IMR-90 (cell line): ENCODE measurements around the gene MSX1. TPM values are rescaled to one million over a fixed set of nuclear protein-coding genes. Genes with fewer than 3 reads are reported as not detected.

ENCODE experiments used
- ATAC-seq: fragments of 200-7000 bp; cut with Tn5 transposase; 2 replicates; pipeline ENCODE4 v1.9.1; 2020; ENCODE audit warnings: low read depth, mild to moderate bottlenecking, moderate library complexity
- BruUV-seq: library from RNA; stranded (reverse); fragments of 400-500 nt; replicated peaks from 2 replicates; lab custom pipeline; 2021; lab: Mats Ljungman, UMichigan
- CTCF ChIA-PET: fragments of 300-600 bp; formaldehyde crosslinking; extraction: SDS; loops from one replicate; lab custom pipeline; 2021; ENCODE audit warnings: antibody characterized with exemption; lab: Yijun Ruan, JAX
- POLR2A ChIA-PET: fragments of 300-600 bp; sonication (Branson Sonifier 250); formaldehyde crosslinking; loops from one replicate; lab custom pipeline; 2022; ENCODE audit warnings: antibody characterized with exemption; ENCODE audit not compliant: unreplicated experiment; lab: Charles Lee
- DNase-seq: peaks from one replicate; pipeline ENCODE4 v3.0.0; 2013
- H2AFZ ChIP-seq: replicated peaks from 2 replicates; pipeline ENCODE3; 2013; ENCODE audit warnings: low read length, mild to moderate bottlenecking; ENCODE audit not compliant: poor library complexity
- H2AK5ac ChIP-seq: 2 replicates; pipeline ENCODE4 v1.6.1; 2013; ENCODE audit warnings: low read depth, low read length, inconsistent platforms
- H2AK9ac ChIP-seq: replicated peaks from 2 replicates; pipeline ENCODE3; 2013; ENCODE audit warnings: mild to moderate bottlenecking, low read depth, low read length, moderate library complexity; ENCODE audit not compliant: poor library complexity
- H2BK120ac ChIP-seq: 2 replicates; pipeline ENCODE4 v1.6.1; 2013; ENCODE audit warnings: low read depth, low read length, inconsistent platforms
- H2BK15ac ChIP-seq: 3 replicates; pipeline ENCODE4 v1.6.1; 2013; ENCODE audit warnings: low read depth, low read length, inconsistent platforms
- H2BK20ac ChIP-seq: 2 replicates; pipeline ENCODE4 v1.6.1; 2013; ENCODE audit warnings: low read depth, mild to moderate bottlenecking, inconsistent platforms, low read length, moderate library complexity
- H2BK5ac ChIP-seq: 2 replicates; pipeline ENCODE4 v1.6.1; 2013; ENCODE audit warnings: mild to moderate bottlenecking, low read depth, low read length, inconsistent platforms; ENCODE audit not compliant: poor library complexity, severe bottlenecking
- H3K14ac ChIP-seq: replicated peaks from 2 replicates; pipeline ENCODE4 v1.6.1; 2013; ENCODE audit warnings: low read depth, low read length, inconsistent platforms
- H3K18ac ChIP-seq: 2 replicates; pipeline ENCODE4 v1.6.1; 2013; ENCODE audit warnings: low read depth, low read length, control low read depth
- H3K23ac ChIP-seq: 2 replicates; pipeline ENCODE4 v1.6.1; 2013; ENCODE audit warnings: low read depth, low read length, inconsistent platforms
- H3K27ac ChIP-seq: 2 replicates; pipeline ENCODE4 v1.5.1; 2013; ENCODE audit warnings: mild to moderate bottlenecking, control low read depth, low read length; ENCODE audit not compliant: insufficient read depth
- H3K27me3 ChIP-seq: 2 replicates; pipeline ENCODE4 v1.6.1; 2013; ENCODE audit warnings: low read length; ENCODE audit not compliant: control insufficient read depth, insufficient read depth
- H3K36me3 ChIP-seq: 2 replicates; pipeline ENCODE4 v1.6.1; 2013; ENCODE audit warnings: low read length, mixed read lengths; ENCODE audit not compliant: control insufficient read depth, insufficient read depth
- H3K4ac ChIP-seq: 2 replicates; pipeline ENCODE4 v1.6.1; 2013; ENCODE audit warnings: low read depth, low read length, inconsistent platforms
- H3K4me1 ChIP-seq: 2 replicates; pipeline ENCODE4 v1.6.1; 2013; ENCODE audit warnings: low read length, mixed read lengths; ENCODE audit not compliant: control insufficient read depth, insufficient read depth
- H3K4me2 ChIP-seq: 2 replicates; pipeline ENCODE4 v1.6.1; 2013; ENCODE audit warnings: low read depth, mild to moderate bottlenecking, control low read depth, low read length, moderate library complexity
- H3K4me3 ChIP-seq: 2 replicates; pipeline ENCODE4 v1.5.1; 2013; ENCODE audit warnings: low read depth, mild to moderate bottlenecking, control low read depth, low read length, moderate library complexity; ENCODE audit not compliant: insufficient read depth
- H3K56ac ChIP-seq: 2 replicates; pipeline ENCODE4 v1.6.1; 2013; ENCODE audit warnings: low read length, inconsistent platforms; ENCODE audit not compliant: insufficient read depth; ENCODE audit errors: extremely low read depth
- H3K79me1 ChIP-seq, 2 experiments: 2 replicates each; pipeline ENCODE4 v1.6.1; 2013; ENCODE audit warnings: low read length in 2 of 2, inconsistent platforms in 1 of 2, low read depth in 1 of 2
- H3K9ac ChIP-seq: 2 replicates; pipeline ENCODE4 v1.6.1; 2013; ENCODE audit warnings: low read depth, low read length, control low read depth
- H3K9me1 ChIP-seq: 2 replicates; pipeline ENCODE4 v1.6.1; 2013; ENCODE audit warnings: low read length, inconsistent platforms; ENCODE audit not compliant: insufficient read depth
- H3K9me3 ChIP-seq: 2 replicates; pipeline ENCODE4 v1.6.1; 2013; ENCODE audit warnings: low read length; ENCODE audit not compliant: control insufficient read depth, insufficient read depth
- H4K20me1 ChIP-seq: 2 replicates; pipeline ENCODE4 v1.6.1; 2013; ENCODE audit warnings: low read length, inconsistent platforms; ENCODE audit not compliant: insufficient read depth
- H4K5ac ChIP-seq: 2 replicates; pipeline ENCODE4 v1.6.1; 2013; ENCODE audit warnings: mild to moderate bottlenecking, low read depth, low read length, control low read depth
- H4K8ac ChIP-seq, 2 experiments: 2 replicates each; pipeline ENCODE4 v1.6.1; 2013; ENCODE audit warnings: low read depth in 2 of 2, low read length in 2 of 2, control low read depth in 1 of 2, inconsistent platforms in 1 of 2
- H4K91ac ChIP-seq: 2 replicates; pipeline ENCODE4 v1.6.1; 2013; ENCODE audit warnings: low read depth, low read length, inconsistent platforms; ENCODE audit not compliant: insufficient read depth
- CEBPB ChIP-seq: IDR thresholded peaks from 2 replicates; pipeline ENCODE4 v1.6.1; 2012; ENCODE audit warnings: low read depth, low read length, improper control_type of control experiment
- CHD1 ChIP-seq: IDR thresholded peaks from 2 replicates; pipeline ENCODE4 v1.6.1; 2012; ENCODE audit warnings: low read depth, low read length, improper control_type of control experiment
- FOS ChIP-seq: fragments of 150-350 bp; IDR thresholded peaks from 2 replicates; pipeline ENCODE4 v1.6.1; 2016; ENCODE audit warnings: low read depth, low read length
- MAFK ChIP-seq: IDR thresholded peaks from 2 replicates; pipeline ENCODE4 v1.6.1; 2012; ENCODE audit warnings: low read depth, low read length, improper control_type of control experiment
- RAD21 ChIP-seq: IDR thresholded peaks from 2 replicates; pipeline ENCODE4 v1.6.1; 2012; ENCODE audit warnings: low read length, improper control_type of control experiment
- RFX5 ChIP-seq: IDR thresholded peaks from 2 replicates; pipeline ENCODE4 v1.8.0; 2012; ENCODE audit warnings: low read depth, mild to moderate bottlenecking, low read length, moderate library complexity
- WGBS, 2 experiments: methylation state at CpG; one replicate each; pipeline versions ENCODE4 v1.1.5 to v1.1.7; 2013; ENCODE audit warnings: missing lambda C conversion rate in 2 of 2; ENCODE audit not compliant: insufficient read length in 1 of 2; ENCODE audit errors: extremely low coverage in 2 of 2; 5-methylcytosine and 5-hydroxymethylcytosine counted together
- dilution Hi-C: fragments of 300-500 bp; cut with HindIII; formaldehyde crosslinking; loops from one replicate; pipeline ENCODE4 v1.14.3; 2018; ENCODE audit warnings: low sequenced_read_pairs; ENCODE audit not compliant: unreplicated experiment
- in situ Hi-C: fragments of 300-500 bp; cut with MboI; formaldehyde crosslinking; loops from 3 replicates; pipeline ENCODE4 v1.14.3; 2019; ENCODE audit warnings: low sequenced_read_pairs, inconsistent platforms, mixed read lengths
- intact Hi-C: fragments of 100-400 bp; cut with micrococcal nuclease; formaldehyde crosslinking; loops from 2 replicates; pipeline ENCODE4 v1.10.0; 2022
- polyA plus RNA-seq, 3 experiments: library from polyadenylated mRNA; depleted of rRNA; stranded (reverse); fragments of >200 nt; gene quantifications; 2 replicates each; pipeline ENCODE4 v1.2.3, GENCODE V29; 2012; ENCODE audit warnings: low replicate concordance in 1 of 3
- total RNA-seq: library from RNA; depleted of rRNA; stranded (reverse); fragments of >200 nt; gene quantifications from 2 replicates; pipeline ENCODE4 v1.2.3, GENCODE V29; 2012
- TF ChIP-seq, protein P1 (sequence below): conservative IDR thresholded peaks from 2 replicates; pipeline ENCODE4 v1.5.1; 2012; ENCODE audit warnings: mild to moderate bottlenecking, low read depth, low read length, improper control_type of control experiment
- TF ChIP-seq, protein P2 (sequence below): fragments of 150-350 bp; IDR thresholded peaks from 2 replicates; pipeline ENCODE4 v1.6.1; 2016; ENCODE audit warnings: low read depth, mild to moderate bottlenecking, low read length, moderate library complexity, borderline replicate concordance

MSX1 gene
- total and polyA plus RNA-seq, 2 of the 4 experiments (the other 2 are of a cell fraction), result 1.1 to 3.9 TPM

DNA sequence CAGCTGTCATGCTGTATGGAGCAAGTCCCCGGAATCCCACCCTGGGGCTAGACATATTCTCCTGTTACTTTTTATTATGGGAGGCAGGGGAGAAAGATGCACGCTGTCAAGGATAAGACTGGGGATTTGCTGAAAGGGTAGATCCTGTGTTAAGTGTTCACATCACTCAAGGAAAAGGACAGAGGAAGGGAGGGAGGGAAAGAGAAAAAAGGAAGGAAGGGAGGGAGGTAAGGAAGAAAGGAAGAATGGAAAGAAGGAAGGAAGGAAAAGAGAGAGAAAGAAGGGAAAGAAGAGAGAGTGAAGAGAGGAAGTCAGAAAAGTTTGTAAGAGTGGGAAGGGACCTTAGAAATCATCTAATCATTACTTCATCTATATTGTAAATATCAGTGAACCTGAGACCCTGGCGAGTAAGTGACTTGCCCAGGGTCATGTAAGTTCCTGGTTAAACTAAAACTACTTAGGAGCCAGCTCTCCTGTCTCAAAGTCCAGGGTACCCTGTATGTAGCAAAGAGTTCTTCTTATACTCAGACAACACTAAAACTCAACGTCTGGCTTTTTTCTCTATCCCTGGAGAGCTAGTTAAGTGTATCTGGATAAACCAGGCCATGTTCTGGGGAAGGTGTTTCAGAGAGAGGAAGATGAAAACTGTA is 47.2 kb upstream of the MSX1 start:
- in situ Hi-C loops, result no loop called here
- Histone ChIP-seq H3K36me3 (no peaks in the 10 kb centered on the region), H3K9me3 (no peaks in the 10 kb centered on the region), H3K79me1 (no peaks in the 10 kb centered on the region), H3K14ac (no peak overlapping the region), H3K4ac (no peak overlapping the region), H3K9me1 (no peaks in the 10 kb centered on the region), H4K5ac (no peak overlapping the region), H3K27me3 (peaks cover 5% of the 10 kb centered on the region), H2AK9ac (no peak overlapping the region), H3K4me2 (no peak overlapping the region), H3K4me1 (no peaks in the 10 kb centered on the region), H2BK15ac (no peak overlapping the region), H3K9ac (no peak overlapping the region), H2BK20ac (no peak overlapping the region), H3K4me3 (no peak overlapping the region), H4K8ac (no peak overlapping the region), H2BK5ac (no peak overlapping the region), H3K27ac (no peak overlapping the region), H3K18ac (no peak overlapping the region), H2AK5ac (no peak overlapping the region), H2AFZ (no peak overlapping the region), H3K56ac (no peak overlapping the region), H4K20me1 (no peaks in the 10 kb centered on the region), H4K91ac (no peak overlapping the region), H2BK120ac (no peak overlapping the region), H3K23ac (no peak overlapping the region)
- 67% methylated on average over 1 of the region's 4 CpGs; no CpG with 5 or more reads in 1 of the 2 experiments for WGBS, 2 experiments
- POLR2A ChIA-PET, result no interaction called here
- TF ChIP-seq RAD21, result no peak
- no peak for TF ChIP-seq MAFK
- no peak for TF ChIP-seq RFX5
- TF ChIP-seq CHD1, result no peak
- TF ChIP-seq, protein P1, sequence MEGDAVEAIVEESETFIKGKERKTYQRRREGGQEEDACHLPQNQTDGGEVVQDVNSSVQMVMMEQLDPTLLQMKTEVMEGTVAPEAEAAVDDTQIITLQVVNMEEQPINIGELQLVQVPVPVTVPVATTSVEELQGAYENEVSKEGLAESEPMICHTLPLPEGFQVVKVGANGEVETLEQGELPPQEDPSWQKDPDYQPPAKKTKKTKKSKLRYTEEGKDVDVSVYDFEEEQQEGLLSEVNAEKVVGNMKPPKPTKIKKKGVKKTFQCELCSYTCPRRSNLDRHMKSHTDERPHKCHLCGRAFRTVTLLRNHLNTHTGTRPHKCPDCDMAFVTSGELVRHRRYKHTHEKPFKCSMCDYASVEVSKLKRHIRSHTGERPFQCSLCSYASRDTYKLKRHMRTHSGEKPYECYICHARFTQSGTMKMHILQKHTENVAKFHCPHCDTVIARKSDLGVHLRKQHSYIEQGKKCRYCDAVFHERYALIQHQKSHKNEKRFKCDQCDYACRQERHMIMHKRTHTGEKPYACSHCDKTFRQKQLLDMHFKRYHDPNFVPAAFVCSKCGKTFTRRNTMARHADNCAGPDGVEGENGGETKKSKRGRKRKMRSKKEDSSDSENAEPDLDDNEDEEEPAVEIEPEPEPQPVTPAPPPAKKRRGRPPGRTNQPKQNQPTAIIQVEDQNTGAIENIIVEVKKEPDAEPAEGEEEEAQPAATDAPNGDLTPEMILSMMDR, result no peak
- TF ChIP-seq FOS, result no peak
- TF ChIP-seq CEBPB, result no peak
- TF ChIP-seq, protein P2, sequence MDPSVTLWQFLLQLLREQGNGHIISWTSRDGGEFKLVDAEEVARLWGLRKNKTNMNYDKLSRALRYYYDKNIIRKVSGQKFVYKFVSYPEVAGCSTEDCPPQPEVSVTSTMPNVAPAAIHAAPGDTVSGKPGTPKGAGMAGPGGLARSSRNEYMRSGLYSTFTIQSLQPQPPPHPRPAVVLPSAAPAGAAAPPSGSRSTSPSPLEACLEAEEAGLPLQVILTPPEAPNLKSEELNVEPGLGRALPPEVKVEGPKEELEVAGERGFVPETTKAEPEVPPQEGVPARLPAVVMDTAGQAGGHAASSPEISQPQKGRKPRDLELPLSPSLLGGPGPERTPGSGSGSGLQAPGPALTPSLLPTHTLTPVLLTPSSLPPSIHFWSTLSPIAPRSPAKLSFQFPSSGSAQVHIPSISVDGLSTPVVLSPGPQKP, result no peak
- intact Hi-C loops, result no loop called here
- CTCF ChIA-PET, result interaction anchor here (1.0 kb wide), 1 partner anchor 63 kb away, joined by 3 read pairs; no protein-coding TSS in a partner anchor
- BruUV-seq, result no TSS peak
- dilution Hi-C loops, result no loop called here
- no peak for ATAC-seq
- DNase-seq, result no peak
